Measurements from ENCODE around the gene SRBD1.

SRBD1 gene

GRCh38 chr2:45441571-45441970 lies 169.5 kb downstream of the SRBD1 start:
- Histone ChIP-seq H3K79me1 (replicated peaks; ENCODE audit: low read length, poor library complexity, severe bottlenecking) (peaks cover 3% of the 10 kb centered on the region), H3K9me3 (ENCODE audit: control insufficient read depth, low read length) (no peaks in the 10 kb centered on the region), H3K18ac (ENCODE audit: low read depth in 1 of 2, low read length in 2 of 2) (no peak overlapping the region), H2BK120ac (ENCODE audit: low read depth, low read length) (no peak overlapping the region), H2BK15ac (ENCODE audit: low read depth, poor library complexity, severe bottlenecking) (no peak overlapping the region), H3K36me3 (ENCODE audit: control insufficient read depth in 1 of 2, insufficient read depth in 2 of 2, low read depth in 1 of 2, low read length in 2 of 2) (no peaks in the 10 kb centered on the region), H3K9ac (ENCODE audit: low read length) (no peak overlapping the region), H2BK12ac (ENCODE audit: low read length in 2 of 2) (no peak overlapping the region), H3K27me3 (ENCODE audit: control insufficient read depth in 1 of 2, insufficient read depth in 1 of 2, low read length in 2 of 2) (no peaks in the 10 kb centered on the region), H3K4me3 (ENCODE audit: insufficient read depth in 1 of 2, low read depth in 1 of 2, low read length in 2 of 2) (no peak overlapping the region), H3K4ac (ENCODE audit: low read depth in 1 of 2, low read length in 2 of 2) (no peak overlapping the region), H2BK5ac (ENCODE audit: low read depth, low read length, poor library complexity, severe bottlenecking) (no peak overlapping the region), H4K91ac (ENCODE audit: low read length) (no peak overlapping the region), H3K14ac (ENCODE audit: low read length in 2 of 2) (no peak overlapping the region), H3K4me1 (ENCODE audit: control insufficient read depth, insufficient read depth, low read depth, low read length) (no peaks in the 10 kb centered on the region), H2AK5ac (ENCODE audit: low read length, severe bottlenecking) (no peak overlapping the region), H3K4me2 (ENCODE audit: low read length, poor library complexity, severe bottlenecking) (no peak overlapping the region), H2AFZ (ENCODE audit: low read depth, low read length) (no peak overlapping the region), H3K27ac (ENCODE audit: low read length, poor library complexity, severe bottlenecking) (no peak overlapping the region), H3K23ac (ENCODE audit: low read length in 2 of 2) (no peak overlapping the region), H4K8ac (ENCODE audit: low read length) (no peak overlapping the region)
- no peak for DNase-seq
- WGBS, result 93% methylated on average over 3 of the region's 3 CpGs

GRCh38 chr2:45439788-45440773 lies 171.0 kb downstream of the SRBD1 start:
- Histone ChIP-seq H2BK120ac (ENCODE audit: low read depth, low read length) (no peak overlapping the region), H4K91ac (ENCODE audit: low read length) (no peak overlapping the region), H3K4ac (ENCODE audit: low read depth in 1 of 2, low read length in 2 of 2) (no peak overlapping the region), H3K4me2 (ENCODE audit: low read length, poor library complexity, severe bottlenecking) (no peak overlapping the region), H3K9ac (ENCODE audit: low read length) (no peak overlapping the region), H3K36me3 (ENCODE audit: control insufficient read depth in 1 of 2, insufficient read depth in 2 of 2, low read depth in 1 of 2, low read length in 2 of 2) (no peaks in the 10 kb centered on the region), H3K9me3 (ENCODE audit: control insufficient read depth, low read length) (no peaks in the 10 kb centered on the region), H3K4me1 (ENCODE audit: control insufficient read depth, insufficient read depth, low read depth, low read length) (no peaks in the 10 kb centered on the region), H3K18ac (ENCODE audit: low read depth in 1 of 2, low read length in 2 of 2) (no peak overlapping the region), H3K27me3 (ENCODE audit: control insufficient read depth in 1 of 2, insufficient read depth in 1 of 2, low read length in 2 of 2) (no peaks in the 10 kb centered on the region), H2BK12ac (ENCODE audit: low read length in 2 of 2) (no peak overlapping the region), H3K23ac (ENCODE audit: low read length in 2 of 2) (no peak overlapping the region), H3K4me3 (ENCODE audit: insufficient read depth in 1 of 2, low read depth in 1 of 2, low read length in 2 of 2) (no peak overlapping the region), H2BK5ac (ENCODE audit: low read depth, low read length, poor library complexity, severe bottlenecking) (no peak overlapping the region), H2AK5ac (ENCODE audit: low read length, severe bottlenecking) (no peak overlapping the region), H2BK15ac (ENCODE audit: low read depth, poor library complexity, severe bottlenecking) (no peak overlapping the region), H3K14ac (ENCODE audit: low read length in 2 of 2) (no peak overlapping the region), H3K79me1 (replicated peaks; ENCODE audit: low read length, poor library complexity, severe bottlenecking) (peaks cover 1% of the 10 kb centered on the region), H4K8ac (ENCODE audit: low read length) (no peak overlapping the region), H3K27ac (ENCODE audit: low read length, poor library complexity, severe bottlenecking) (no peak overlapping the region), H2AFZ (ENCODE audit: low read depth, low read length) (no peak overlapping the region)
- WGBS, result 88% methylated on average over 5 of the region's 6 CpGs
- DNase-seq, result no peak

- peaks cover 1% of the 10 kb centered on the region for H3K79me1 ChIP-seq (replicated peaks; ENCODE audit: low read length, poor library complexity, severe bottlenecking)
- H3K18ac ChIP-seq (ENCODE audit: low read depth in 1 of 2, low read length in 2 of 2), result no peak overlapping the region
- no CpG with 5 or more reads among the region's 3 CpGs for WGBS
- no peak overlapping the region for H2AFZ ChIP-seq (ENCODE audit: low read depth, low read length)
- H2BK5ac ChIP-seq (ENCODE audit: low read depth, low read length, poor library complexity, severe bottlenecking), result no peak overlapping the region
- no peaks in the 10 kb centered on the region for H3K27me3 ChIP-seq (ENCODE audit: control insufficient read depth in 1 of 2, insufficient read depth in 1 of 2, low read length in 2 of 2)
- H3K14ac ChIP-seq (ENCODE audit: low read length in 2 of 2), result no peak overlapping the region
- H3K4ac ChIP-seq (ENCODE audit: low read depth in 1 of 2, low read length in 2 of 2), result no peak overlapping the region
- H2BK15ac ChIP-seq (ENCODE audit: low read depth, poor library complexity, severe bottlenecking), result no peak overlapping the region
- H3K4me2 ChIP-seq (ENCODE audit: low read length, poor library complexity, severe bottlenecking), result no peak overlapping the region
- no peak overlapping the region for H4K91ac ChIP-seq (ENCODE audit: low read length)
- H2AK5ac ChIP-seq (ENCODE audit: low read length, severe bottlenecking), result no peak overlapping the region
- peaks cover 2% of the 10 kb centered on the region for H3K4me1 ChIP-seq (ENCODE audit: control insufficient read depth, insufficient read depth, low read depth, low read length)
- H3K4me3 ChIP-seq (ENCODE audit: insufficient read depth in 1 of 2, low read depth in 1 of 2, low read length in 2 of 2), result no peak overlapping the region
- no peak overlapping the region for H2BK12ac ChIP-seq (ENCODE audit: low read length in 2 of 2)
- H3K9ac ChIP-seq (ENCODE audit: low read length), result no peak overlapping the region
- H3K23ac ChIP-seq (ENCODE audit: low read length in 2 of 2), result no peak overlapping the region
- no peaks in the 10 kb centered on the region for H3K9me3 ChIP-seq (ENCODE audit: control insufficient read depth, low read length)
- no peaks in the 10 kb centered on the region for H3K36me3 ChIP-seq (ENCODE audit: control insufficient read depth in 1 of 2, insufficient read depth in 2 of 2, low read depth in 1 of 2, low read length in 2 of 2)
- no peak overlapping the region for H3K27ac ChIP-seq (ENCODE audit: low read length, poor library complexity, severe bottlenecking)
- H4K8ac ChIP-seq (ENCODE audit: low read length), result no peak overlapping the region
- H2BK120ac ChIP-seq (ENCODE audit: low read depth, low read length), result no peak overlapping the region
- DNase-seq, result no peak
These were observed 172.0 kb downstream of the SRBD1 start for GRCh38 chr2:45438872-45439665.

GRCh38 chr2:45436456-45436855 lies 174.6 kb downstream of the SRBD1 start:
- 67% methylated on average over 1 of the region's 2 CpGs for WGBS
- Histone ChIP-seq H2BK15ac (ENCODE audit: low read depth, poor library complexity, severe bottlenecking) (no peak overlapping the region), H2AK5ac (ENCODE audit: low read length, severe bottlenecking) (no peak overlapping the region), H3K4ac (ENCODE audit: low read depth in 1 of 2, low read length in 2 of 2) (no peak overlapping the region), H3K14ac (ENCODE audit: low read length in 2 of 2) (no peak overlapping the region), H2AFZ (ENCODE audit: low read depth, low read length) (no peak overlapping the region), H4K91ac (ENCODE audit: low read length) (no peak overlapping the region), H3K4me2 (ENCODE audit: low read length, poor library complexity, severe bottlenecking) (no peak overlapping the region), H3K36me3 (ENCODE audit: control insufficient read depth in 1 of 2, insufficient read depth in 2 of 2, low read depth in 1 of 2, low read length in 2 of 2) (no peaks in the 10 kb centered on the region), H3K23ac (ENCODE audit: low read length in 2 of 2) (no peak overlapping the region), H3K9me3 (ENCODE audit: control insufficient read depth, low read length) (no peaks in the 10 kb centered on the region), H4K8ac (ENCODE audit: low read length) (no peak overlapping the region), H2BK12ac (ENCODE audit: low read length in 2 of 2) (no peak overlapping the region), H2BK120ac (ENCODE audit: low read depth, low read length) (no peak overlapping the region), H3K4me3 (ENCODE audit: insufficient read depth in 1 of 2, low read depth in 1 of 2, low read length in 2 of 2) (no peak overlapping the region), H3K9ac (ENCODE audit: low read length) (no peak overlapping the region), H2BK5ac (ENCODE audit: low read depth, low read length, poor library complexity, severe bottlenecking) (no peak overlapping the region), H3K27ac (ENCODE audit: low read length, poor library complexity, severe bottlenecking) (peak overlapping the region; percentile 68), H3K18ac (ENCODE audit: low read depth in 1 of 2, low read length in 2 of 2) (no peak overlapping the region), H3K4me1 (ENCODE audit: control insufficient read depth, insufficient read depth, low read depth, low read length) (peaks cover 2% of the 10 kb centered on the region), H3K79me1 (replicated peaks; ENCODE audit: low read length, poor library complexity, severe bottlenecking) (peaks cover under 1% of the 10 kb centered on the region), H3K27me3 (ENCODE audit: control insufficient read depth in 1 of 2, insufficient read depth in 1 of 2, low read length in 2 of 2) (no peaks in the 10 kb centered on the region)
- DNase-seq, result no peak
